Pulmonary artery endothelial cell (primary cell): Measurements from ENCODE around the gene CCDC182. TPM values are rescaled to one million over a fixed set of nuclear protein-coding genes. Genes with fewer than 3 reads are reported as not detected.

Source experiments
- DNase-seq: peaks from one replicate; pipeline ENCODE4 v3.0.0-alpha.2; 2011; ENCODE audit warnings: low read depth, low spot score
- total RNA-seq: library from RNA; depleted of rRNA; stranded (reverse); fragments of >200 nt; gene quantifications from 2 replicates; pipeline ENCODE4 v1.2.3, GENCODE V29; 2014

CCDC182 gene
- not detected in 2 replicates for total RNA-seq

GRCh38 chr17:57745242-57745641 lies at the start of gene CCDC182:
CCDC182 (minus strand) TSS chr17:57745299; CDS start chr17:57745272, 27 bp downstream.
- no peak for DNase-seq

DNA sequence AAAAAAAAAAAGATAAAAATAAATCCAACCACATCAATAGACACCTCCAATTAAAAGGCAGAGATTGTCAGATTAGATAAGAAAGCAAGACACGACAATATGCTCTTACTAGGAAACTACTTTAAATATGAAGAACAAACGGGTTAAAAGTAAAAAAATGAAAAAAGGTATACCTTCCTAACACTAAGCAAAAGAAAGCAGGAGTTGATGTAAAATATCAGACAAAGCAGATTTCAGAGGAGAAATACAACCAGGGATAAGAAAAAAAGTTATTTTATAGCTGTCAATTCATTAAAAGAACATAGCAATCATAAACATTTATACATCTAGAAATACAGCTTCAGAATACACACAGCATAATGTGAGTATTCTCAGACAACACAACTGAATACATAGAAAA lies 49.7 kb upstream of the CCDC182 start:
- no peak for DNase-seq

- no peak for DNase-seq
Measured at GRCh38 chr17:57788725-57789124, 43.6 kb upstream of the CCDC182 start.

GRCh38 chr17:57785022-57785421 lies 39.9 kb upstream of the CCDC182 start:
- DNase-seq: no peak

DNA sequence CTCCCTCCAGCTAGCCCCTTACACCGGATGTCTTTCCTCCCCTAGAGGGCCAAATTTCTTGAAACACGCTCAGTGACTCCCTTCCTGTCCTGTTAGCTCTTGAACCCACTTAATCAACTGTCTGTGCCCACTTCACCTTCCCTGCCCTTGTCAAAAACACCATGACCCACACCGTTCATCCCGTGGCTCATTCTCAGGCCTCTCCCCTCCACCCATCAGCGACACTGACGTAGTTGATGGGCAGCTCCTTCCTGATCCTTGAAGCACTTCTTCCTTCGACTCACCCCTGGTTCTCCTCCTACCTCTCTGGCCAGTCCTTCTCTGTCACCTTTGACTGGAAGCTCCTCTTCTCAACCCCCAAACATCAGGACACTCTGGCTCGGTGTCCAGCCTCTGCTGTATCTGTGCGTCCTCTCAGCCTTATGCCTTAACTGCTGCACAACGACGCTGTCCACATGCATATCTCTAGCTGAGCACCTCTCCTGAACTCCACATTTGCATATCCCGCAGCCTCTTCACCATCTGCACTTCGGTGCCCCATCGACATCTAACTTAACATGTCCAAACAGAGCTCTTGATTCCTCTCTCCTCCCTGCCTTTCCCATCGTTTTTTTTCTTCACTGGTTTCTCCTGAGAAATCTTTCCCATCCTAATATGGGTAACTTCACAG lies 39.3 kb upstream of the CCDC182 start:
- no peak for DNase-seq

DNA sequence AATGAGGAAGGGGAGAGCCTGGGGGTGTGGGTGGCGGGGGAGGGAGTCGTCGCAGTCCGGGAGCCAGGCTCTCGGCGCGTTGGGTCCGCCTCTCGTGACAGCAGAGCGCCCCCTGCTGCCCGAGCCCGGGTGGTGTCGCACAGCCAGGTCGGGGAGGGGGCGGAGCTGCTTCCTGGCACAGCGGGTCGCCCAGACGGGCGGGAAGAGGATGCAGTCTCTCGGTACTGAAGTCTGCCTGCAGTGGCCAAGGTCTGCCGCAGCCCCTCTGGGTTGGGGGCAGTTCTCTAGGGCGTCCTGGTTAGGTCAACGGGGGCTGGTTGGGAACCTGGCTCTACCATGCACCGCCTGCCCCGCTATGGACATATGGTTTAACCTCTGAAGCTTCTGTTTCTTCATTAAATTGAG lies 38.2 kb upstream of the CCDC182 start:
- no peak for DNase-seq

GRCh38 chr17:57782647-57783337 lies 37.7 kb upstream of the CCDC182 start:
- DNase-seq: no peak

DNA sequence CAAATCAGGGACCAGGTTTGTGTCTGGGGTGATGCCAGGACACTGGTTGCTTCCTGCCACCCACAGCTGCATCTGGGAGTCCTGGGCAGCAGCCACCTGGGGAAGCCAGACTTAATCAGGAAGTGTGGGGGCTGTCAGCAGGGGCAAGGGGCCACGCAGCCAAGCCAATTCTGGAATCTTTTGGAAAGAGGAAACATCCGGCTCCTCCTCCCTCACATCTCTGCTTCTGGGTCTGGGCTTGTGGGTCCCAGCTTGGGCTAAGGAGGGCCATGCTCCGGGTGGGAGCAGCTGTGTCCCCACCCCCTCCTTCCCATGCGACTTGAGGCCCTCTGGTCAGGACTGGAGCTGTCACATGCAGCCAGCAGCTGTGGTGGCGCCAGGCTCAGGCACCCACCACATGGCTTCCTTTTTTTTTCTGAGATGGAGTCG lies 37.0 kb upstream of the CCDC182 start:
- no peak for DNase-seq

DNA sequence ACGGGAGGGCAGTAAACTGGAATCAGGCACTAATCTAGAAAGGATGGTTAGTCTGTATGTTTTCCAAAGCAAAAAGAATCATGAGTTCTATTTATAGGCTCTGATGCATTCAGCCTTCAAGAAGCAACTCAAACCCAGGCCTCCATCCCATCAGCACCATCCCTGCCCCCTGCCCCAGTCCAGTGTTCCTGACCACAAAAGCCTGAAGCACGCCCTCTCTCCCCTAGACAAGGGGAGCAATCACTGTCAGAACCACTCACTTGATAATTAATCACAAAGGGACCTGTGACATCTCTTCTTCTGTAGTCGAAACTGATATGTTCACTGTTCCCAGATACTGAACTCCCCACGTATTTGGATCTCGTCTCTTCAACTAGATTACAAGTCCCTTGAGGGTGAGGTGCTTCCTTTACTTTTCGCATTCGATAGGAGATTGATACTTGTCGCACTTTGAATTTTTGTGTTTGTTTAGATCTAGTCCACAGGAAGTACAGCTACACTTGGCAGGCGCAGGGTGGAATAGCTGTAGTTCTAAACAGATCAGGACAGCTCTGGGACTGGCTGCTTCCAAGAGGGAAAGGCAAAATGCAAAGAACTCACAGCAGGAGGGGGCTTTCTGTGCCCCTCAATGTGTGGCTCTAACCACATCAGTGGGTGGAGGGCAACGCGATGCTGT lies 36.4 kb upstream of the CCDC182 start:
- DNase-seq: no peak

DNA sequence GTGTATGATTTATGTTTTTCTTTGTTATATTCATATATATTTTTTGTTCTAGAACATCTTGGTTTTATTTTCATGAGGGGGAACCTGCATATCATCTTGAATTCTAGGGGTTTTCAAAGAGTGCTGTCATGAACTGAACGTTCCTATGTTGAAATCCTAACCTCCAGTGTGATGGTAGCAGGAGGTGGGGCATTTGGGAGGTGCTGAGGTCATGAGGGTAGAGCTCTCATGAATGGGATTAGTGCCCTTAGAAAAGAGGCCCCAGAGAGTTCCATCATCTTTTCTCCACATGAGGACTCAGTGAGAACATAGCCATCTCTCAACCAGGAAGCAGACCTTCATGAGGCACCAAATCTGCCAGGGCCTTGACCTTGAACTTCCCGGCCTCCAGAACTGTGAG lies 34.6 kb upstream of the CCDC182 start:
- DNase-seq: no peak

GRCh38 chr17:57778306-57778705 lies 33.2 kb upstream of the CCDC182 start:
- DNase-seq: no peak

- no peak for DNase-seq
Measured at GRCh38 chr17:57776366-57776765, 31.3 kb upstream of the CCDC182 start.

GRCh38 chr17:57774872-57775271 lies 29.8 kb upstream of the CCDC182 start:
- no peak for DNase-seq

GRCh38 chr17:57773557-57773956 lies 28.5 kb upstream of the CCDC182 start:
- DNase-seq: peak; percentile 54

GRCh38 chr17:57772774-57773173 lies 27.7 kb upstream of the CCDC182 start:
- DNase-seq: no peak

- no peak for DNase-seq
Measured at GRCh38 chr17:57767561-57767960, 22.5 kb upstream of the CCDC182 start.

- DNase-seq: no peak
Measured at GRCh38 chr17:57766318-57766943, 21.3 kb upstream of the CCDC182 start.

DNA sequence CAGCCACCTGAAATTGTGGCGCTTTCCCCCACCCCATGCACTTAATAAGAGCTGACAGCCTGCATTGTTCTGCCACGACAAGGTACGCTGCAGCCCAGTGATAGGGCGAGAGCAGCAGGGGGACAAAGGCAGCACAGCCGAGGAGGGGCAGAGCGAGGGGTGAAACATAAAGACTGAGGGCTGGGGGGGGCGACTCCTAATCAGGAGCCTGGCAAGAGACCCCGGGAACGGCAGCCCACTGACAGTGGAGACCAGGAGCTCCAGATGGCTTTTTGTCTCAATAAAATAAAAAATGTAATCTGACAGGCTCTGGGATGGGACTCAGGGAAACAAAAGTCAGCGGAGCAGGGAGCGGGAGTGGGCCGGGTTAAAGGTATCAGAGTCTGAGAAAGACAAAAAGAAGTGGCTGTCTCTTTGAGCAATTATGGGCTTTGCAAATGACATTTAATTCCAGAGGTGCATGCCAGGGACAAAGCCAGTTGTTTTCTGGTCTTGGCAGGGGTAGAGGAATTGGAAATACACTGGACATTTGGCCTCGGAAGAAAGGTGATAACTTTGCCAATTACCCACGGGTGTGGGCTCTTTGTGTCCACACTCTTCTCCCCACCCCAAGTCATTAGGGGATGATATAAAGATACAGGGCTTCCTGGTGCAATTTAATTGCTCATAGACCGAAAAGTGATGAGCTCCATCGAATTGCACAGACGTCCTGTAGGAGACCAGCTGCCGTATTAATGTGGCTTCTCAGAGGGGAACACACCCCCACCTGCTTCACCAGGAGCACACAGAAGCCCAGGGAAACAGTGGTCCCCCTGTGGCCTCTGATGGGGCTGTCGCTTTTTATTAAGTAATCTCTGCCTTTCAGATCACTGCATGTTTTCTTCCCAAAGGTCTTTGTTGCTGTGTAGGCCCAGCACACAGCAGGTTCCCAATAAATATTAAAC lies 17.6 kb upstream of the CCDC182 start:
- DNase-seq: no peak

DNA sequence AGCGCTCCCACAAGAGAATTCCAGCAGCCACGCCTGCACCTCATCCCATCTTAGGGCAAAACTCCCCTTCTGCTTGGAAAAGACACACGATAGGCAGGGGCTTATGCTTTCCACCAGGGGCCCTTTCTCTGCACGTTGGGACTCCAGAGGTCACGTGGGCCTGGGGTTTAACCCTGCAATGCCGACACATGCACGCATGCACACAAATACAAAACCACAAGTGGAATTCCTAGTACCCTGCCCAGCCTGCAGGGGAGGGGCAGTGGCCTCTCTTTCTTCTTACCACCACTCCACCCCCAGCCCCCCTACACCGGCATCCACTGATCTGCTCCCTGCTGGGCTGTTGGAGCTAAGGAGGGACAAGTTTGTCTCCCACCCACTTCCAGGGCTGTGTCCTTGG lies 16.8 kb upstream of the CCDC182 start:
- no peak for DNase-seq

DNA sequence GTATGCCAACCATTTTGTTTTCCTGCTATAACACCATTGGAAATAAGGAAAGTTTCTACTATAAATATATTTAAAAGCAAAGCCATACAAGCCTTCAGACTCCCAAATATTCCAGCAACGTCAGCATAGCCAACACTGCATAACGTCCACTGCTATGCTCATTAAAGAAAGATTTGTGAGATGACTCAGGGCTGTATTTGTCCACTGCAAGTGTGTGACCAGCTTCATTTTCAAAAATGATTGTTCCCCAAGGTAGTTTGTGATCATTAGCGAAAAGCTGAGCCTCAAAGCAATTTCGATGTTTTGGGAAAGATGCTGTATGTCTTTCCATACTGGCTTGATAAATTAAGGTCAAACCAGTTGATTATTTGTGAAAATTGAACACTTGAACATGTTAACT lies 14.9 kb upstream of the CCDC182 start:
- DNase-seq: no peak

DNA sequence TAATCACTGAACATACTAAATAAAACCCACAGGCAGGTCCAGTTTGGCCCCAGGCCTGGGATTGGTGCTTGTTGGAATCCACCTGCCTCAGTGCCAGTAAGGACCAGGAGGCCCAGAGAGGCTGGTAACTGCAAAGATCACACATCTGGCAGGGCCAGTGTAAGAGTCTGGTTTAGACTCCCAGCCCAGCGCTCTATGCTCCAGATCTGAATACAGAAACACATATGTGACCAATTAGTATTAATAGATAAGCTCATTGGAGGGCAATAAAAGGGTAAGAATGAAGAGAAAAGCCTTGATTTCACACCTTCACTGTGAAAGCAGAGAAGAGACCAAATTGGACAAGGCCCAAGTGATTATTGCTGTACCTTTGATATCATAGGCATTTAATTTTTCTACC lies 13.6 kb upstream of the CCDC182 start:
- DNase-seq: no peak
